Measurements from ENCODE around the gene SFMBT1. TPM values are rescaled to one million over a fixed set of nuclear protein-coding genes. Genes with fewer than 3 reads are reported as not detected.
A peak's percentile ranks its signal among the peaks of the same experiment; 100 is the strongest.

SFMBT1 gene
- total and polyA plus RNA-seq, 2 of the 8 experiments (the other 6 are each of a cell fraction or from before 2014, with no cell fraction given) = 8.1 to 16.8 TPM

GRCh38 chr3:53072653-53073552, 27.0 kb upstream of the SFMBT1 start:
- Histone ChIP-seq H3K79me2 (ENCODE audit: control insufficient read depth in 1 of 2, insufficient read depth in 2 of 2, low read length in 2 of 2) (no peaks in the 10 kb centered on the region), H3K9me3 (ENCODE audit: insufficient read depth in 2 of 2, low read depth in 1 of 2, low read length in 1 of 2) (no peaks in the 10 kb centered on the region), H3K9ac (replicated peaks in 1 of 4; ENCODE audit: extremely low read depth in 1 of 4, low read depth in 3 of 4, low read length in 3 of 4) (no peak overlapping the region; a peak in 2 of 7 replicates), H2BK12ac (ENCODE audit: low read depth, low read length) (peak overlapping the region; percentile 46; the same call in 1 of the 2 replicates), H2AFZ (ENCODE audit: low read length) (peak overlapping the region; percentile 94), H3K27me3 (replicated peaks in 1 of 4; ENCODE audit: control insufficient read depth in 3 of 4, extremely low read depth in 1 of 4, insufficient read depth in 3 of 4, low read length in 3 of 4) (no peaks in the 10 kb centered on the region; a peak in 2 of 7 replicates), H3K18ac (ENCODE audit: extremely low read depth, low read length) (peak overlapping the region; percentile 95), H3K4me3 (ENCODE audit: extremely low read depth in 1 of 4, insufficient read depth in 2 of 4, low read depth in 3 of 4, low read length in 4 of 4) (peak overlapping the region; percentile 21 to 57 (median 32)), H3K36me3 (ENCODE audit: control insufficient read depth in 2 of 4, insufficient read depth in 4 of 4, low read length in 3 of 4) (no peaks in the 10 kb centered on the region), H2BK15ac (ENCODE audit: low read length) (peak overlapping the region; percentile 95; the same call in 1 of the 2 replicates), H3K14ac (ENCODE audit: insufficient read length) (no peak overlapping the region), H3K56ac (replicated peaks; ENCODE audit: insufficient read length, low read depth, low read length) (no peak overlapping the region), H2BK20ac (ENCODE audit: low read length) (no peak overlapping the region), H2AK5ac (ENCODE audit: low read depth, low read length) (no peak overlapping the region), H4K20me1 (replicated peaks in 1 of 2; ENCODE audit: control insufficient read depth in 1 of 2, insufficient read depth in 2 of 2, low read length in 2 of 2) (no peaks in the 10 kb centered on the region), H3K79me1 (ENCODE audit: low read depth, low read length) (no peaks in the 10 kb centered on the region), H3K4me1 (replicated peaks in 1 of 4; ENCODE audit: control insufficient read depth in 3 of 4, insufficient read depth in 4 of 4, low read length in 3 of 4) (peaks cover 0 to 15% (median 9%) of the 10 kb centered on the region in 4 experiments; a peak in 6 of 7 replicates), H4K8ac (ENCODE audit: extremely low read depth, insufficient read depth, low read length) (peak overlapping the region; percentile 84; the same call in 1 of the 2 replicates), H3K4me2 (ENCODE audit: insufficient read depth in 1 of 2, low read depth in 2 of 2, low read length in 2 of 2) (peak overlapping the region; percentile 55 to 88), H2BK120ac (replicated peaks; ENCODE audit: low read depth, low read length) (no peak overlapping the region), H3K23me2 (ENCODE audit: low read depth, low read length) (peaks cover 6% of the 10 kb centered on the region; the same call in 1 of the 2 replicates), H2BK5ac (ENCODE audit: low read depth, low read length) (peak overlapping the region; percentile 90), H3K4ac (replicated peaks; ENCODE audit: insufficient read length, low read depth, low read length) (no peak overlapping the region), H3K23ac (ENCODE audit: insufficient read length) (no peak overlapping the region), H4K5ac (ENCODE audit: insufficient read length, low read depth, low read length) (peak overlapping the region; percentile 59), H4K91ac (replicated peaks; ENCODE audit: insufficient read length, low read length) (peak overlapping the region; percentile 70), H3K27ac (ENCODE audit: low read depth, low read length) (no peak overlapping the region)
- WGBS, 2 experiments (ENCODE audit: extremely low coverage in 1 of 2, insufficient coverage in 1 of 2, insufficient read length in 1 of 2, insufficient replicate concordance in 2 of 2, low coverage in 1 of 2, low lambda C conversion rate in 2 of 2, missing lambda C conversion rate in 1 of 2) = 16% methylated on average over 28 of the region's 32 CpGs; no CpG with 5 or more reads in 1 of the 2 experiments
- DNase-seq (ENCODE audit: low read depth in 1 of 2, low spot score in 2 of 2) (peak; percentile 78 to 96), FAIRE-seq (peak; percentile 89)
- POLR2A ChIA-PET (ENCODE audit: partially characterized antibody) = interaction anchor here (1.1 to 4.4 kb wide), 6 partner anchors 10 to 355 kb away, joined by 3 to 25 read pairs (median 6); partner anchors contain the start of gene NEK4
- CTCF ChIA-PET (ENCODE audit: partially characterized antibody) = interaction anchor here (0.6 to 5.6 kb wide), 20 partner anchors 15 to 253 kb away, joined by 3 to 20 read pairs (median 4); partner anchors contain the start of gene STIMATE
- TF ChIP-seq TAF1 (IDR thresholded peaks at IDR 0.05; ENCODE audit: low read depth, low read length) (peak; percentile 57), TEAD4 (IDR thresholded peaks at IDR 0.05; ENCODE audit: low read depth, low read length) (no peak), POLR2AphosphoS5 (IDR thresholded peaks at IDR 0.05; ENCODE audit: low read depth, low read length) (peak; percentile 43; the same call in 1 of the 2 replicates), GABPA (IDR thresholded peaks at IDR 0.05; ENCODE audit: borderline replicate concordance, insufficient read depth, low read length) (peak; percentile 66; the same call in 1 of the 2 replicates), BCL11A (IDR thresholded peaks at IDR 0.05; ENCODE audit: low read depth in 2 of 2, low read length in 2 of 2) (no peak), KDM4A (IDR thresholded peaks at IDR 0.05; ENCODE audit: low read depth, low read length, severe bottlenecking) (peak; percentile 66), ASH2L (IDR thresholded peaks at IDR 0.05; ENCODE audit: low read length) (peak; percentile 85), POLR2A (IDR thresholded peaks at IDR 0.05; ENCODE audit: control extremely low read depth in 1 of 2, low read depth in 2 of 2, low read length in 2 of 2) (peak in 1 of 2 experiments; percentile 34; a peak in 1 of 3 replicates), SP4 (IDR thresholded peaks at IDR 0.05; ENCODE audit: low read length) (0 out of 2 replicates have a peak, but pooled peaks have one; percentile 51), YY1 (IDR thresholded peaks at IDR 0.05; ENCODE audit: low read depth, low read length) (peak; percentile 58), CREB1 (IDR thresholded peaks at IDR 0.05) (no peak)
- TF ChIP-seq, protein P1, sequence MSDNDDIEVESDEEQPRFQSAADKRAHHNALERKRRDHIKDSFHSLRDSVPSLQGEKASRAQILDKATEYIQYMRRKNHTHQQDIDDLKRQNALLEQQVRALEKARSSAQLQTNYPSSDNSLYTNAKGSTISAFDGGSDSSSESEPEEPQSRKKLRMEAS (IDR thresholded peaks at IDR 0.05) = peak; percentile 45
